Nephron progenitor cell (in vitro differentiated cells): ENCODE results near the gene MANBA.

Experiments used
- DNase-seq: peaks from one replicate; pipeline ENCODE4 v3.0.0; 2021
- H3K27ac Mint-ChIP-seq: 2 replicates; pipeline ENCODE4 v1.8.0; 2021; ENCODE audit warnings: mild to moderate bottlenecking, moderate library complexity, mixed read lengths
- H3K27me3 Mint-ChIP-seq: 2 replicates; pipeline ENCODE4 v1.8.0; 2021; ENCODE audit warnings: mild to moderate bottlenecking, low read depth, mixed read lengths; ENCODE audit not compliant: poor library complexity
- H3K36me3 Mint-ChIP-seq: 2 replicates; pipeline ENCODE4 v1.8.0; 2021; ENCODE audit warnings: low read depth, mixed read lengths
- H3K4me1 Mint-ChIP-seq: 2 replicates; pipeline ENCODE4 v1.8.0; 2021; ENCODE audit warnings: mixed read lengths
- H3K4me3 Mint-ChIP-seq: 2 replicates; pipeline ENCODE4 v1.8.0; 2021; ENCODE audit warnings: mild to moderate bottlenecking, moderate library complexity, mixed read lengths
- H3K9me3 Mint-ChIP-seq: 2 replicates; pipeline ENCODE4 v1.8.0; 2021; ENCODE audit warnings: mild to moderate bottlenecking, moderate library complexity, mixed read lengths
- CTCF ChIP-seq: fragments of 200-600 bp; sonication (generic); IDR thresholded peaks from 2 replicates; pipeline ENCODE4 v1.5.0; 2021; ENCODE audit warnings: antibody characterized with exemption

The MANBA gene

GRCh38 chr4:102678107-102678506 is 82.7 kb downstream of the MANBA start:
- DNase-seq: no peak
- no peak overlapping the region for H3K27ac Mint-ChIP-seq
- no peaks in the 10 kb centered on the region for H3K9me3 Mint-ChIP-seq
- no peak for TF ChIP-seq CTCF
- H3K36me3 Mint-ChIP-seq: peaks cover 7% of the 10 kb centered on the region
- no peaks in the 10 kb centered on the region for H3K4me1 Mint-ChIP-seq
- no peaks in the 10 kb centered on the region for H3K27me3 Mint-ChIP-seq
- no peak overlapping the region for H3K4me3 Mint-ChIP-seq

GRCh38 chr4:102675141-102675540 is 85.6 kb downstream of the MANBA start:
- Mint-ChIP-seq H3K4me1 (no peaks in the 10 kb centered on the region), H3K9me3 (no peaks in the 10 kb centered on the region), H3K36me3 (peaks cover 11% of the 10 kb centered on the region), H3K4me3 (no peak overlapping the region), H3K27ac (no peak overlapping the region), H3K27me3 (no peaks in the 10 kb centered on the region)
- DNase-seq: no peak
- no peak for TF ChIP-seq CTCF

GRCh38 chr4:102667001-102667400 is 93.8 kb downstream of the MANBA start:
- DNase-seq: no peak
- no peak overlapping the region for H3K27ac Mint-ChIP-seq
- TF ChIP-seq CTCF: no peak
- H3K9me3 Mint-ChIP-seq: no peaks in the 10 kb centered on the region
- no peaks in the 10 kb centered on the region for H3K27me3 Mint-ChIP-seq
- peaks cover 15% of the 10 kb centered on the region for H3K36me3 Mint-ChIP-seq
- no peak overlapping the region for H3K4me3 Mint-ChIP-seq
- no peaks in the 10 kb centered on the region for H3K4me1 Mint-ChIP-seq

GRCh38 chr4:102665527-102665926 is 95.2 kb downstream of the MANBA start:
- no peaks in the 10 kb centered on the region for H3K27me3 Mint-ChIP-seq
- H3K4me1 Mint-ChIP-seq: no peaks in the 10 kb centered on the region
- H3K36me3 Mint-ChIP-seq: peaks cover 14% of the 10 kb centered on the region

GRCh38 chr4:102663073-102663472 is 97.7 kb downstream of the MANBA start:
- Mint-ChIP-seq H3K27ac (no peak overlapping the region), H3K36me3 (peaks cover 14% of the 10 kb centered on the region), H3K4me3 (no peak overlapping the region), H3K4me1 (no peaks in the 10 kb centered on the region), H3K9me3 (no peaks in the 10 kb centered on the region), H3K27me3 (no peaks in the 10 kb centered on the region)
- DNase-seq: no peak
- TF ChIP-seq CTCF: no peak

More at GRCh38 chr4:102665527-102665926, 95.2 kb downstream of the MANBA start:
- Mint-ChIP-seq H3K4me3 (no peak overlapping the region), H3K27ac (peak overlapping the region; percentile 44), H3K9me3 (no peaks in the 10 kb centered on the region)
- DNase-seq: no peak
- TF ChIP-seq CTCF: no peak

GRCh38 chr4:102657206-102657605 is 103.6 kb downstream of the MANBA start:
- Mint-ChIP-seq H3K4me1 (no peaks in the 10 kb centered on the region), H3K4me3 (no peak overlapping the region), H3K9me3 (no peaks in the 10 kb centered on the region), H3K36me3 (peaks cover 4% of the 10 kb centered on the region), H3K27ac (no peak overlapping the region), H3K27me3 (no peaks in the 10 kb centered on the region)
- TF ChIP-seq CTCF: no peak
- no peak for DNase-seq
